SH-SY5Y (cell line): Measurements from ENCODE around the gene GSK3B.

ENCODE experiments used
- GATA2 ChIP-seq: IDR thresholded peaks from 2 replicates; pipeline ENCODE4 v1.6.1; 2011; ENCODE audit warnings: mild to moderate bottlenecking, low read depth, low read length
- GATA3 ChIP-seq: IDR thresholded peaks from 2 replicates; pipeline ENCODE4 v1.6.1; 2011; ENCODE audit warnings: low read depth, mild to moderate bottlenecking, low read length, moderate library complexity

DNA sequence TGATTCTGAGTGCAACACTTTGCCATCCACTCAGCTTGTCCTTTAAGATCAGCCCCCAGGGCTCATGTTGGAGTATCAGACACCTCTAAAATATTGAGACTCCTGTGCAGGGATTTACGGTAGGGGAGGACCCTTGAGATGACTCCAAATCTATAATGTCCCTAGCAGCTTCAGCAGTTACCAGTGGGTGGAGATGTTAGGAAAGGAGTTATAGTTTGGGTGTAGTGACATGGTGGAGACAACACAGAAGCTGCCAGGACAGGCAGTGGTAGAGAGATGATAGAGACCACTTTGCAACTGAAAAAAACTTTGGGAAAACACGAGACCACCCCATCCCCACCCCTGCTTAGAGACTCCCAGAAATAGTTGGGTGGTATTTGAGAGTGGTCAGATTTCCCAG is 43.3 kb upstream of the GSK3B start:
- no peak for TF ChIP-seq GATA3
- TF ChIP-seq GATA2, result no peak
